ENCODE results near the gene ATF6.
"Not testable (repeated sequence)": the region's sequence is repeated elsewhere in the genome, so short reads cannot be mapped to it uniquely, and the experiment has no call there.

Gene ATF6, protein sequence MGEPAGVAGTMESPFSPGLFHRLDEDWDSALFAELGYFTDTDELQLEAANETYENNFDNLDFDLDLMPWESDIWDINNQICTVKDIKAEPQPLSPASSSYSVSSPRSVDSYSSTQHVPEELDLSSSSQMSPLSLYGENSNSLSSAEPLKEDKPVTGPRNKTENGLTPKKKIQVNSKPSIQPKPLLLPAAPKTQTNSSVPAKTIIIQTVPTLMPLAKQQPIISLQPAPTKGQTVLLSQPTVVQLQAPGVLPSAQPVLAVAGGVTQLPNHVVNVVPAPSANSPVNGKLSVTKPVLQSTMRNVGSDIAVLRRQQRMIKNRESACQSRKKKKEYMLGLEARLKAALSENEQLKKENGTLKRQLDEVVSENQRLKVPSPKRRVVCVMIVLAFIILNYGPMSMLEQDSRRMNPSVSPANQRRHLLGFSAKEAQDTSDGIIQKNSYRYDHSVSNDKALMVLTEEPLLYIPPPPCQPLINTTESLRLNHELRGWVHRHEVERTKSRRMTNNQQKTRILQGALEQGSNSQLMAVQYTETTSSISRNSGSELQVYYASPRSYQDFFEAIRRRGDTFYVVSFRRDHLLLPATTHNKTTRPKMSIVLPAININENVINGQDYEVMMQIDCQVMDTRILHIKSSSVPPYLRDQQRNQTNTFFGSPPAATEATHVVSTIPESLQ
- 125 to 197 (median 167) reads per million in 17 experiments for total RNA-seq

DNA sequence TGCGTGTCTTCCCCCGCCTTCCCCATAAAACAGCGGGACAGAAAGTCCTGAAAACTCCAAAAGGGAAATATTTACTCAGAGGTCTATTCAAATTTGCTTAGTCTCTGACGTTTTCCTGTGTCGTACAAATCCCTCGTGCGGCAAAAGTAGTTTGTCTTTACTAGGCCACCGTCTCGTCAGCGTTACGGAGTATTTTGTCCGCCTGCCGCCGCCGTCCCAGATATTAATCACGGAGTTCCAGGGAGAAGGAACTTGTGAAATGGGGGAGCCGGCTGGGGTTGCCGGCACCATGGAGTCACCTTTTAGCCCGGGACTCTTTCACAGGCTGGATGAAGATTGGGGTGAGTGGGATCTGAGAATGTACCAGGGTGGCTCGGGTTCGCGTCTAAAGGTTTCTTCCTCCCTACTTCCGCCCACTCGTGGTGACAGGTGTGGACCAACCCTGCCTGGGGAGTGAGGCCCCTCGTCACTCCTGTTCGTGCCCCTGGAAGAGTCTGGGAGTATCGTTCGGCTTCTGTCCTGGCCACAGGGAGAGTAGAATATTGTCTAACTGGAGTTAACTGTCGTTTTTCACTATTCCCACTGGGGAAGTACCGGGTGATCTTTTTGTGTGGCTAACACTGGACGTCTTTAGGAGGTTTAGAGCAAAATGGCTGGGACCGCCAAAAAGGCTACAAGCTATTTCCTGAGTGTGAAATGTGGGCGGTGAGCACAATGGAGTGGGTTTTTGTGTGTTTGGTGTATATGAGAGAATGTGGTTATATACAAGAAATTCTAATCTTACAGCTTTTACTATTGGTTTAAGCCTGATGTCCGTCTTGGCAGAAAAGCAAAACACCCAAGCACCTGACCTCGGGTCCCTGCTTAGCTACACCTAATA lies at the start of gene ATF6:
Gene ATF6 (plus strand): TSS at position 219 of the 880 bp plus-strand sequence. CDS start 41 bp downstream, at position 260.
- peak; percentile 94 to 97 (median 96) for DNase-seq

DNA sequence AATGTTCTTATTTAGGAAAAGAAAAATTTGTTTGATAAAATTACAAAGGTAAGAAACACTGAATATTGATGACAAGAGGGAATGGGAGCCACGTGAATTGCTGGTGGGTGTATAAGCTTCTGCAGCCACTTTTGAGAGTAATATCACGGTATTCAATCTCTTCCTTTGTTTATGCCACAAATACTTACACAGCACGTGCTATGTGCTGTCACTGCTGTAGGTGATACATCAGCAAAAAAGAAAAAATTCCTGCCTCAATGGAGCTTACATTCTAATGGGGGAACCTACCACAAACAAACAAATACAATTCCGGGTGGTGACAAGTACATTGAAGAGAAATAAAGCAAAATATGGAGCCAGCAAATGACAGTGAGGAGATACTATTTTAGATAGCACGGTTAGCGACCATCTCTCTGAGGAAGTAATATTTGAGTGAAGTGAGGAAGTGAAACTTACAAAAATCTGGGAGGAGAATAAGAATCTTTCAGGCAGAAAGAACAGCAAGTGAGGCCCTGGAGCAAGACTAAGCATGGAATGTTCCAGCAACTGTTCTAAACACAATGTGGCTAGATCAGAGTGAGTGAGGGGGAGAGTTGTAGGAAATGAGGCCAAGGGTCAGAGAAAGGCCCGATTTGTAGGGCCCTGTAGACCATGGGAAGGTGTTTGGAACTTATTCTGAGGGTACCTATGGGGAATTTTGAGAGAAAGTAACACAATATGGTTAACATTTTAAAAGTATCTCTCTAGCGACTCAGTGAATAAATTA lies 47.4 kb upstream of the ATF6 start:
- DNase-seq = peak; percentile 41 to 81 (median 60)

DNA sequence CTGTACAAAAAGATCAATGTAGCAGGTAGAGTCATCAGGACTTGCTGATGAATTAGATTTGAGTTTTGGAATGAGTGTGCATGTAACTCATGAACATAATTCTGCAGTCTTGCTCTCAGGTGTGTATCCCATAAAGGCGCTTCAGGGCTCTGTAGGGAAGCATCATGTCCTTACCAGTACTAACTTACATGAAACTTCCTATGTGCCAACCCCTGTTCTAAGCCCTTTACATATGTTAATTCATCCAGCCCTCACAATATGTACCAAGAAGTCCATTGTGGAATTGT lies 46.9 kb upstream of the ATF6 start:
- no peak for DNase-seq

DNA sequence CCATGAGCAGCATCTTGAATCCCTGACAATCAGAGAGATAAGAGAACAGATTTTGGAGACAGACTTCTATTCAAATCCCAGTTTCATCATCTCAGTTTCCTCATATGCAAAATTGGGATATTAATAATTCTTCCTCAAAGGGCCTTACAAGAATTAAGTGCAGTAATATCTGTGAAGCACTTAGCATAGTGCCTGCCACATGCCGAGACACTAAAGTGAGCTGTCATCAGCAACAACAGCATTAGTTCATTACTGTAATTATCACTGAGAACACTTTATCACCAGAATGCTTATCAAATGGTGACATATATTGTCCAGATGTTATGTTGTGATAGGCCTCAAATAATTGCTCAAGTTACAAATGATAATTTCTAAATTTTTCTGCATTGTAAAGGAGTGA lies 45.7 kb upstream of the ATF6 start:
- peak in 3 of 4 experiments; percentile 30 to 50 (median 49) for DNase-seq

DNA sequence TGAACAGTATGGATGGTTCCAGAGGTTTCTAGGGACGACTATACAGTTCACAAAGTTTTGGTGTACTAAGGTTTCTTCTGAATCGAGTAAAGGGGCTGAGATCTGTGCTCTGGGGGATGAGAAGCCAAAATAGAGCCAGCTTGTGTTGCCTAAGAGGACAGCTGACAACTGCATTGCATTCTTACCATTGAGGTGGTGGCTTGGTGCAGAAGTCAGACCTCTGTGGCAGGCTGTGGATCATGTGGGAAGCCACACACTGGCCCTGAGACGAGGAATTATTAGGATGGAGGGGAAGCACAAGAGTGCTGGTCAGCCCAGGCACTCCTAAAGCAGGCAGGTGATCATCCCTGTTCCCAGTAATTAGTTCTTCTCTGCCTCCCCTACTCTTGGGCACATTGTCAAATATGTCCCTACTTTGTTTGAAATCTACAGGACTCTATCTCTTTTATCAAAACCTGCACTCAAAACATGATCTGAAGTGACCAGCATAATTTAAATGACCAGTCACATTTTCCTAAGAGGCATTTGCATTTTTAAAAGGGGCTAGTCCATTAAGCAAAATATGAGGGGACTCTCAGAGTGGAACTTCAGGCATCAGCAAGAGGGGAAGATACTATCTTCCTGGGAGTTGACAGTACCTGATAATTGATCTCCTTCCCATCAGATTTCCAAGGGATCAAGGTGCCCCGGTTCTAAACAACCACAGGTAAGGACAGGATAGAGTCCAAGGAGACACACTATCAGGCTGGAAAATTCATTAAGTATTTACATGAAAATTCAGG lies 45.0 kb upstream of the ATF6 start, which contains the start of gene FCRLB:
Gene FCRLB (plus strand): TSS at position 589 of the 782 bp plus-strand sequence. CDS start 1,129 bp downstream, outside the sequence.
- DNase-seq = peak; percentile 42 to 71 (median 66)

DNA sequence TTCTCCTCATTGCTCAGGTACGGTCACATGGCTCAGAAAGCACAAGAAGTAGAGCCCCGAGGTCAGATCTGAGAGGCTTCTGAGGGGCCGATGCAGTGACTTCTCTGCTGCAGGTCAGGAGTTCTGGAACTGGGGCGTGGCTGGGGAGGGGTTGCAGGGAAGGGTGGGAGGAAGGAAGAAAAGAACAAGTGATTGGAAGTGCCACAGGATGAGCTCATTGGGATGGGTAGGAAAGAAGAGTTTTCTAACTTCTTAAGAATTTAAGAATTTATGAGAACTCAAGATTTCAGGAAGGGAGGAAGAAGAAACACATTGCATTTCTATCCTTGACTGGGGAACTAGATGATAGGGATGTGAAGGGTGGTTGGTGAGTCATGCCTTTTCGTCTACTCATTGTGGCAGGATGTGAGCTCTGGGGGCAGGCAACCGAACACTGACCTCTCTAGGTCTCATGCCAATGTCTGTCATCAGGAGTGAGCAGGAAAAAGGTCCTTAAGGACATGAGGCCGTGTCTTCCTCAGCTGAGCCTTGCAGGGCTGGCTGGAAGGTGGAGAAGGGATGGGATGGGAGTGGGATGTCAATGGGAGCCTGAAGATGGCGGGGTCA lies 44.3 kb upstream of the ATF6 start:
- DNase-seq = peak; percentile 87 to 95 (median 91)

DNA sequence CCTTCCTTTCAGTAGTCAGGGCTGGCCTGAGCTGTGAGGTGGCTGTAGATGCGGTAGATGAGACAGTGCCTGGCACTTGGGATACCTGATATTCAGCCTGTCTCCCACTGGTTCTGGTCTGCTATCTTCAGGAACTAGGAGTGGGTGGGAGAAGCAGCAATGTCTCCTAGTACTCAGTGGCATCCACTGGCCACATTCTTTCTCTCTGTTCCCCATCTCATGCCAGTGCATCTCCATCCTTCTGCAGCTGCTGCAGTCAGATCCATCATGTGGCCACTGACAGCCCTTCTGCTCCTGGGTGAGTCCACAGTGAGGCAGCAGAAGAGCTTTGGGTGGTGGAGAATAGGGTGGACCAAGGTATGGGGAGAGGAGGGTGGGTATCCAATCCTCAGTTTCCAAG lies 43.7 kb upstream of the ATF6 start:
- DNase-seq = peak in 3 of 4 experiments; percentile 28 to 31 (median 30)

DNA sequence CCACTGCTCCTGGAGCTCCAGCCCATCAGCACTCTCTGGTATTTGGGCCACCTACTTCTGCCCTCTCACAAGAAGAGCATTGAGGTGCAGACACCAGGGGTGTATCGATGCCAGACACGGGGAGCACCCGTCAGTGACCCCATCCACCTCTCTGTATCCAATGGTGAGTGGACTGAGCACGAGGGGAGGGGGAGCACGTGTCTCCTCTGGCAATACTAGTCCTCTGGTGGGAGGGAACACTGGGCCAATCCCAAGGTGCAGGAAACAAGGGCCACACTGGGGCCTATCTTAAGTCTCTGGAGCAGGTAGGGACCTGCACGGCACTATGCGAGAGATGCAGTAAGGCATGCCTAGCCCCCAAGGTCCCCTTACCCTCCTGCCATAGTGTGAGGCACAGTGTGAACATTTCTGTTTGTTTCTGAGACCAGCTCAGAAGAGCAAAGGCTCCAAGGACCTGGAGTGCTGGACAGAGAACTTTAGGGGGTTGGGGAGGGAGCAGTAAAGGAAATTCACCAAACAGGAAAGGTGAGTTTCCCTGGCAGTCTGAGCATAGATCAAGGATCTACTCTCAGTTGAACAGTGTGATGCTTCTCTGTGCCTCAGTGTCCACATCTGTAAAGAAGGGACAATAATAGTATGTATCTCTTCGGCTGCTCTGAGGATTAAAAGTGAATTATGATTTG lies 42.5 kb upstream of the ATF6 start:
- DNase-seq = no peak

DNA sequence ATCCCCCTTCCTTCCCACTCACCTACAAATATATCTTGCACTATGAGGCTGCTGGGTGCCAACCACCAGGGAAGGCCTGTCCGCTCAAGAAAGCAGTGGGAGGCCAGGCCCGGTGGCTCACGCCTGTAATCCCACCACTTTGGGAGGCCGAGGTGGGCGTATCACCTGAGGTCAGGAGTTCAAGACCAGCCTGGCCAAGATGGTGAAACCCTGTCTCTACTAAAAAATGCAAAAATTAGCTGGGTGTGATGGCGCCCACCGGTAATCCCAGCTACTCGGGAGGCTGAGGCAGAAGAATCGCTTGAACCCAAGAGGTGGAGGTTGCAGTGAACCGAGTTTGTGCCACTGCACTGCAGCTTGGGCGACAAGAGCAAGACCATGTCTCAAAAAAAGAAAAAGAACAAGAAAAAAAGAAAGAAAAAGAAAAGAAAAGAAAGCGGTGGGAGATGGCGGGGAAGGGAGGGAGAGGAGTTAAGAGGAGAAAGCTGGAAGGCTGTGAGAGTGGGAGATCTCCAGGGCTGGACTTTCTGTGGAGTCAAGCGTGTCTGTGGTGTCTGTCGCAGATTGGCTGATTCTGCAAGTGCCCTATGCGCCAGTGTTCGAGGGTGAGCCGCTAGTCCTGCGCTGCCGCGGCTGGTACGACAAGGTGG lies 40.7 kb upstream of the ATF6 start:
- not testable (repeated sequence) for DNase-seq

DNA sequence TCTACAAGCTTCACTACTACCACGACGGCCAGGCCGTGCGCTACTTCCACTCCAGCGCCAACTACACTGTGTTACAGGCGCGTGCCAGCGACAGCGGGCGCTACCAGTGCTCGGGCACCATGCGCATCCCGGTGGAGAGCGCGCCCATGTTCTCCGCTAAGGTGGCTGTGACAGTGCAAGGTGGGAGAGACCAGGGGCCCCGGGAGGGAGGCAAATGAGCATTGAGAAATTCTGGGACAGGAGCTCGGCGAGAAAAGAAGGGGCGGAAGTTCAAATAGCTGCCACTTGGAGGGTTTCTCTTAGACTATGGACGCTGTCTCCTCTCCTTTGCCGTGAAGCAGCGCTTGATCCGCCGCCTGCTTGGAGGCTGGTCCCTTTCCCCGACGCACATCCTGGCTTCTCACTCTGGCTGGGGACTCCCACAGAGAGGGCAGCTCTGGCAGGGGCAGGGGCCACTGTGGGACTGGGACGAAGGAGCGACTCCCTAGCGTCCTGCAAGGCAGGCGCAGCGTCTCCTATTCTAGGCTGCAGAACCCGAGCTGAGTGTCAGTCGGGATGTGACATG lies 40.1 kb upstream of the ATF6 start:
- DNase-seq = peak; percentile 41 to 72 (median 53)

DNA sequence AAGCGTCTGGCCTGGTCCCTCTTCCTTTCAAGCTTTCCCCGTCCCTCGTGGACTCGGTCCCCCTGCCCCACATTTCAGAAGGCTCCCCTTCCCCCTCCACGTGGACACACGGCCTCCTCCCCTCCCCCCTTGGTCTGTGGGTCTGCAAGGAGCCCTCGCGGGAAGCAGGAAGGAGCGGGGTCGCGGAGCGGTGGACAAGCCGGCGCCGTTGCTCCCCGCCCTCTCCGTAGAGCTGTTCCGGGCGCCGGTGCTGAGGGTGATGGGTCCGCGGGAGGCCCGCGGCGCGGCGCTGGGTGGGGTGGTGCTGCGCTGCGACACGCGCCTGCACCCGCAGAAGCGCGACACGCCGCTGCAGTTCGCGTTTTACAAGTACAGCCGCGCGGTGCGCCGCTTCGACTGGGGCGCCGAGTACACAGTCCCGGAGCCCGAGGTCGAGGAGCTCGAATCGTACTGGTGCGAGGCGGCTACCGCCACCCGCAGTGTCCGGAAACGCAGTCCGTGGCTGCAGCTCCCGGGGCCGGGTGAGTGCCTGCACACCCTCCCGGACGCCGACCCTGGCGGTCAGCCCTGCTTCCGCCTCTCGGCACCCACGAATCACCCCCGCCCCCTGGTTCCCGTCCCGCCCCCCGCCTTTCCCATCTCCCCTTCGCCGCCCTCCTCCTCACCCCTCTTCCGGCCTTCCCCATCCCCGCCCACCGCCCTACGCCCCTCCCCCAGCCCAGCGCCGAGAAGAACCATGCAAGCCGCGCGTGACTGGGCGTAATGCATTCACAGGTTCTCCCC lies 39.5 kb upstream of the ATF6 start:
- DNase-seq = peak; percentile 86 to 94 (median 88)

DNA sequence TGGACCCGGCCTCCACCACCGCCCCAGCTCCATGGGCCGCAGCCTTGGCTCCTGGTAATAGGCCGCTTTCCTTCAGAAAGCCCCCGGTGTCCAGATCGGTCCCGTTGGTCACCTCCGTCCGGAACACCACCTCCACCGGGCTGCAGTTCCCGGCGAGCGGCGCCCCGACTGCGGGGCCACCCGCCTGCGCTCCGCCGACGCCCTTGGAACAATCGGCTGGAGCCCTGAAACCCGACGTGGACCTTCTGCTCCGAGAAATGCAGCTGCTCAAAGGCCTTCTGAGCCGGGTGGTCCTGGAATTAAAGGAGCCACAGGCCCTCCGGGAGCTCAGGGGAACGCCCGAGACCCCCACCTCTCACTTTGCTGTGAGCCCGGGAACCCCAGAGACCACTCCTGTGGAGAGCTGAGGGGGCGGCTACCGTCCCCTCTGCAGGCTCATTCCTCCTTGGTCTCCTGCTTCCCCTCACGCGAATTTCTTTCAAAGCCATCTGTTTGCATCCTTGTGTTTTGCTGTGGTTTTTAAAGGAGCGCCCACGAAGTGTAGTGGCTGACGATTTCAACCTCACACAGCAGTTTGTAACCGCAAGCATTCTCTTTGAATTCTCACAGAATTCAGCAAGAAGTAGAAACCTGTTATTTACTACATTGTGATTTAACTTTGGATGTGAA lies 38.7 kb upstream of the ATF6 start:
- peak; percentile 76 to 89 (median 82) for DNase-seq

DNA sequence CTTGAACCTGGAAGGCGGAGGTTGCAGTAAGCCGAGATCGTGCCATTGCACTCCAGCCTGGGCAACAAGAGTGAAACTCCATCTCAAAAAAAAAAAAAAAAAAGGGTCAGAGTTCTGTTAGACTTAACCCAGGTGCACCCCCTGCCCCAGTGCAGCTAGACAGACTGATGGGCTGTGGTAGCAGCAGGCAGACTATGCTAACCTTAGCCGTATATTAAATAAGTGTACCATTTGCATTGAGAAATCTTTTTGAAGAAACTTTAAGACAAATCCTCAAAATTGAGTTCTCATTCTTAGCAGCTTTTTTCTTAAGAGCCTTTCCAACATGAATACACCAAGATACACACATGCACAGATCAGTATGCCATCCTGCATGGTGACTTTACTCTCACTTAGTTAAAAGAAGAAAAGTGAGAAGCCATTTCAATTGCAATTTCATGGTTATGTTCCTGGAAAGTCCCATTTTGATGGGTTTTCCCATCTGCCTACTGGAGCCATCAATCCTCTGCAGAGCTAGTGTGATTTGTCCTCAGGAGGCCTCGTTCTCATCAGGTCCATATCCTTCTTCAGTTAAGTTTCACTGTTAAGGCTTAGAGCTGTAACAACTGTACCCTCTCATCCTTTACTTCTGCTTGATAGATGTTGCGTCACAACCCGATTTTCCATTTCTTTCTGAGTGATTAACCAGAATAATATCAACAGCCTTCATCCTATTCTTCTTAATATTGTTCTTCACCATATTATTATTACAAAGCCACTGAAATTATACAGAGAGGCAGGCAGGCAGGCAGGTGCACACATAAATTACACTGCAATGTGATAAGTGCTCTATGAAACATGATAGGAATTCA lies 37.5 kb upstream of the ATF6 start:
- DNase-seq = peak in 3 of 4 experiments; percentile 37 to 54 (median 39)

DNA sequence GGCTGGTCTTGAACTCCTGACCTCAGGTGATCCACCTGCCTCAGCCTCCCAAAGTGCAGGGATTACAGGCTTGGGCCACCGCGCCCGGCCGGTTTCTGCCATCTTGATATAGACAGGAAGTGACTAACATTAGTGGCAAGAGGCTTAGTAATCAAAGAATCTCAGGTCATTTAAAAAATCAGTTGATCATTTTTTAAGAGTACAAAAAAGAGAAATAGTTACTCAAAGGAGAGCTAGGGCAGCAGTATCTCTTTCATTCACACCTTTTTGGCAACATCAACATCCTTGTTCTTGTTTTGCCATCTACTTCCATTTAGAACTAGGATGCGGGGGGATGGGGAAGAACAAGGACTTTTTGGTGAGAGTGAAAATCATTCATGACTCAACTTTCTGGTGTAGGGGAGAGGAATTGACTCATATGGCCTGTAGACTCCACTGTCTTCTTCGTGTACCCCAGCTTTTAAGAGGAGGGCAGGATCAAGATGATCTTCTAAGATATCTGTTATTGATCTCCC lies 36.0 kb upstream of the ATF6 start:
- DNase-seq = peak; percentile 24 to 67 (median 49)

DNA sequence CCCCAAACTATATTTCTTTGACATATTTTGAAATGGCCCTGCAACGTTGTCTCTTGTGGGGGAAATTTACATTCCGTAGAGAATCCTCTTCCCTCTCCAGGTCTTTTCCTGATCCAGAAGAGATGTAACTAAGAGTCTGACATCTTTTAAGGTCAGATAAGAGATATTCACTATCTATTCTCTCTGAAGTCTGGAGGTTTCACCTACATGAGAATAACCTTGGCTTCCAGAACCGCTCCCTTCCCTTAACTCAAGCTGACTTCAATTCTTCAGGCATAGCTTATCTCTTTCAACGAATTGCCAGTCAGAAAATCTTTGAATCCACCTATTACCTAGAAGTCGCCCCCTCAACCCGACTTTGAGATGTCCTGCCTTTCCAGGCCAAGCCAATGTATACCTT lies 34.9 kb upstream of the ATF6 start:
- DNase-seq = no peak

DNA sequence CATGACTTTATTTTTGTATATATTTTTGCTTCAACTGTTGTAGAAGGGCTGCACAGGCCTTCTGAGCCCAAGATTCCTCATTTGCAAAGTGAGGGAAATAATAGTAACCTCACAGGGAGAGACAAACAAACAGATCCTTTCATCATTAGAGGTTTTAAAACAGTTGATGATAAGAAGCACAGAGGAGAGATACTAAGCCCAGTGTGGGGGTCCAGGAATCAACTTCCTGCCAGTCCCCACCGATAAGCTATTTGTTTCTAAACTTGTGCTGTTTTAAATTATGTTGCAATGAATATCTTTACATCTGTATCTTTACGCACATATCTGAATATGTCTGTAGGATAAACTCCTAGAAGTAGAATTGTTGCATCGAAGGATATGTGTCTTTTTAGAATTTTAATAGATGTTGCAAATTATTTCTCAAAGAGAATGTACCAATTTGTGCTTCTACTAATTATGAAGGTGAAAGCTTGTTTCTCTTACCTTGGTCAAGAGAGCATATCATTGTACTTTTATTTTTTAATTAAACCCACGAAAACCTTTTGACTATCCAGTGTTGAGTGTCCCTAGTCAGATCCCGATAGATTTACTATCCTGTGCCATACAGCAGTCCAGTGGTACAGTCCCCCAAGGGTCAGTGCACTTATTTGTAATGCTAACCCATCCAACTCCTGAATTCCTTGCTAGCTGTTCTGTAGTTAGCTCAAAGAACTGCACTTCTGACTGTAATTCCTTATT lies 34.0 kb upstream of the ATF6 start:
- no peak for DNase-seq

All from suppressor macrophage (primary cell).